Activated CD4-positive, alpha-beta T cell treated with anti-CD3 and anti-CD28 coated beads, Interleukin-10, Interleukin-2, amounts not matched to agents 100 ng/mL and 50 ng/mL, durations not matched to agents 16 hours and 8 hours (primary cell): ENCODE results near the gene LPAR2.
"Not testable (repeated sequence)": the region's sequence is repeated elsewhere in the genome, so short reads cannot be mapped to it uniquely, and the experiment has no call there.

Source experiments
- DNase-seq: peaks from one replicate; pipeline ENCODE4 v3.0.0-alpha.2; 2020

Gene LPAR2

DNA sequence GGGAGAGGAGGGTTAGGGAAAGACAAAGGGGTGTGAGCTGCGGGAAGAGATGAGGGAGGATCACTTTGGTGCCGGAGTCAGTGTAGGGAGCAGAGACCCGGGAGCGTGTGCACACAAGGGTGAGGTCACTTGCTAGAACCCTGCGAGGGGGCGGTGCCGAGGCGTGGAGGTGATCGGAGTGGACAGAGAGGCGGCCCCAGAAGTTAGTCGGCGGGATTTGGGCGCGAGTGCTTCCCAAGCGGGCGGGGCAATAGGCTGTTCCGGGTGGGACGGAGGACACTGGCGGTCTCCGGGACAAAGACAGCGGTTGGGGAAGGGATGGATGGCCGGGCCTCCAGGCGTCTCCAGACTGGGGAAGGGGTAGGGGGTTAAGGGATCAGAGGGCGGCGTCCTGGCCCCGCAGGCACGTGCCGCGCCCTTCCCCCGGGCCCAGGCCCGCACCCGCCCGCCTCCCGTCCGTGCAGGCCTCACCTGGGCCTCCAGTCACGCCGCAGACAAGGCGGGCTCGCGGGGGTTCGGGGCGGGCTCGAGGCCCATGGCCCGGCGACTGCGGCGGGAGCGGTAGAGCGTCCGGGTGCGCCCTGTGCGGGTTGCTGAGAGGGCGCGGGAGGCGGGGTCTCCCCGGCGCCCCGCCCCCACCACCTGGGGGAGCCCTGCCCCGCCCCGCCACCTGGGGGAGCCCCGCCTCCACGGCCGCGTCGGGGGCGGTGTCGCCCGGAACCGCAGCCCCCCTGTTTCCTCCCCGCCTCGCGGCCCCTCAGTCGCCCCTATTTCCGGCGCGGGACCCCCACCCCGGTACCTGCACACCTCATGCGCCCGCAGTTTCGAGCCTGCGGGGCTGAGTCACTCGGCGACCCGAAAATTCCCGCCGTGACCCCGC is at the start of gene LPAR2:
Gene LPAR2 (minus strand): TSS at position 600 of the 880 bp plus-strand sequence. CDS start 945 bp downstream, outside the sequence.
- DNase-seq, result peak; percentile 68

DNA sequence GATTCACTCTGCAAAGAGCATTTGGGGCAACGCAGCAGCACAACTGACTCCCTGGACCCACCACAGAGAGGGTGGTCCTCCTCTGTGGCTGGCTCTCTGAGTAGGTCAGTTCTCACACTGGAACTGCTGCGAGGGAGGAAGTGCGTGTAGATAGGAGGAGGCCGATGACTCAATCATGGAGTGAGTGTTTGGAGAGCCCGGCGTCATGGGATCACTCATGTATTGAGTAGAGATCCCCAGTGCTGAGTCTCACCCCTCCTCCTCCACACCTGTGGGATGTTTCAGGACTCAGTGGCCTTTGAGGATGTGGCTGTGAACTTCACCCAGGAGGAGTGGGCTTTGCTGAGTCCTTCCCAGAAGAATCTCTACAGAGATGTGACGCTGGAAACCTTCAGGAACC is 49.6 kb upstream of the LPAR2 start:
- no peak for DNase-seq

DNA sequence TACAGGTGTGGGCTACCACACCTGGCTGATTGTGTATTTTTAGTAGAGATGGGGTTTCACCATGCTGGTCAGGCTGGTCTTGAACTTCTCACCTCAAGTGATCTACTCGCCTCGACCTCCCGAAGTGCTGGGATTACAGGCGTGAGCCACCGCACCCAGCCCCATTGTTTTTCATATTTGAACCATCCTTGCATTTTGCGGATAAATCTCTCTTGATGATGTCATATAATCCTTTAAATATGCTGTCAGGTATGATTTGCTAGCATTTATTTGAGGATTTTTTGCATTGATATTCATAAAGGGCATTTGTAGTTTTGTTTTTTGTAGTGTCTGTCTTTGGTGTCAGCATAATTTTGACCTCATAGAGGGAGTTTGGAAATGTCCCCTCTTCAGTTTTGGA is 46.3 kb upstream of the LPAR2 start:
- DNase-seq, result no peak

DNA sequence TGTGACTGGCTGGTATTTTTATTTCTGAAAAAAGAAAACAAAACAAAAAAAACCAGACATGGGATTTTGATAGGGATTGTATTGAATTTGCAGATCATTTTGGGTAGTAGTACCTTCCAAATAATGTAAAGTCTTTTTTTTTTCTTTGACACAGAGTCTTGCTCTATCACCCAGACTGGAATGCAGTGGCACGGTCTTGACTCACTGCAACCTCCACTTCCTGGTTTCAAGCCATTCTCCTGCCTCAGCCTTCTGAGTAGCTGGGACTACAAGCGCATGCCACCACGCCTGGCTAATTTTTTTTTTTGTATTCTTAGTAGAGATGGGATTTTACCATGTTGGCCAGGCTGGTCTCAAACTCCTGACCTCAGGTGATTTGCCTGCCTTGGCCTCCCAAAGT is 44.8 kb upstream of the LPAR2 start:
- DNase-seq, result no peak

DNA sequence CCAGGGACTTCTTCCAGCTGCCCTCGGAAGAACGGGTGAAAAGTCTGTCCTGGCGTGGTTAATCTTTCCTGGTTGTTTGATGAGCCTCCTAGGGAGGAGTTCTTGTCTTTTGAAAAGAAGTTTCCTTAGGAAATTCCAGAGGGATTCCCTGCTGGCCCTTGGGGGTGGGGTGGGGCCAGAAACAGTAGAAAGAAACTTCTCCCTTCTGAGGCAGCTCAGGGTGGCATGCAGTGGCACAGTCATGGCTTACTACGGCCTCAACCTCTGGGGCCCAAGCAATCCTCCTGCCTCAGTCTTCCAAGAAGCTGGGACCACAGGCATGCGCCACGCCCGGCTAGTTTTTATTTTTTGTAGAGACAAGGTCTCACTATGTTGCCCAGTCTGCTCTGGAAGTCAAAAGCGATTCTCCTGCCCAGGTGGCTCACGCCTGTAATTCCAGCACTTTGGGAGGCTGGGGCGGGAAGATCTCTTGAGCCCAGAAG is 42.1 kb upstream of the LPAR2 start:
- DNase-seq, result no peak

DNA sequence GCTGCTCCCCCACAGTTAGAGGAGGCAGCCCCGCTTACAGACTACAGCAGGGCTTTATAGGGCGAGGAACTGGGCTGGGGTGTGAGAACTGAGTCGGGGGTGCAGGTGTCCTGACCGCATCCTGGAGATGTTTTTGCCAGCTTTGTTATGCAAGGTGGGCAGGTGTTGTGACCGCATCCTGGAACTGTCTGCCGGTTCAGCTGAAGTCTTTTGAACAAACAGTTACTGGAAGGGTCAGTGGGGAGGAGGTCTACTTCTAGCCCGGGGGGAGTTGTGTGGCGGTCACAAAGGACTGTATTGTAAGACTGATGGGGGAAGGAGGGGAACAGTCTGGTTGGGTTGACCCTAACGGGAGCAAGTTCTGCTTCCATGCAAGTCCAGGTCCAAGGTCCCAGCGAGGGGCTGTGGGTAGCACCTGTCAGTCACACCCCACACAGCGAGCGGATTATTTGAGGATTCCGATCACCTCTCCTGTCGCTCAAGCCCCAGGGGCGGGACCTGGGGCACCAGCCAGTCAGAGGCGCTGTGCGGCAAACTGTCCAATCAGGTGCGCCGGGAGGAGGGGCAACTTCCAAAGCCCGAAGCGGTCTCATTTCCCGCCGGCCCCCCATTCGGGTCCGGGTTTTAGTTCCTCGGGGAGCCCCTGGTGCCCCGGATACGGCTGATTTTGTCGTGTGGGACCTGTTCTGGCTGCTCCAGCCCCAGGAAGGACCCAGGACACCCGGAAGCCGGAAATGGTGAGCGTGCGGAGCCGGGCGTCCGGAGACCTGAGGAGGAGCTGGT is 40.4 kb upstream of the LPAR2 start, which contains the start of gene ZNF101:
Gene ZNF101 (plus strand): TSS at position 610 of the 783 bp plus-strand sequence. CDS start 125 bp downstream, at position 735.
- peak; percentile 99 for DNase-seq

DNA sequence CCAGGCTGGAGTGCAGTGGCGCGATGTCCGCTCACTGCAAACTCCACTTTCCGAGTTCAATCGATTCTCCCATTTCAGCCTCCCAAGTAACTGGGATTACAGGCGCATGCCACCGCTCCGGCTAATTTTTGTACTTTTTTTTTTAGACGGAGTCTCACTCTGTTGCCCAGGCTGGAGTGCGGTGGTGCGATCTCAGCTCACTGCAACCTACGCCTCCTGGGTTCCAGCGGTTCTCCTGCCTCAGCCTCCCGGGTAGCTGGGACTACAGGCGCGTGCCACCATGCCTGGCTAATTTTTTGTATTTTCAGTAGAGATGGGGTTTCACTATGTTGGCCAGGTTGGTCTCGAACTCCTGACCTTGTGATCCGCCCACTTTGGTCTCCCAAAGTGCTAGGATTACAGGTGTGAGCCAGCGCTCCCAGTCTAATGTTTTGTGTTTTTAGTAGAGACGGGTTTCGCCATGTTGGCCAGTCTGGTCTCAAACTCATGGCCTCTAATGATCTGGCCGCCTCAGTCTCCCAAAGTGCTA is 37.5 kb upstream of the LPAR2 start:
- DNase-seq, result not testable (repeated sequence)

DNA sequence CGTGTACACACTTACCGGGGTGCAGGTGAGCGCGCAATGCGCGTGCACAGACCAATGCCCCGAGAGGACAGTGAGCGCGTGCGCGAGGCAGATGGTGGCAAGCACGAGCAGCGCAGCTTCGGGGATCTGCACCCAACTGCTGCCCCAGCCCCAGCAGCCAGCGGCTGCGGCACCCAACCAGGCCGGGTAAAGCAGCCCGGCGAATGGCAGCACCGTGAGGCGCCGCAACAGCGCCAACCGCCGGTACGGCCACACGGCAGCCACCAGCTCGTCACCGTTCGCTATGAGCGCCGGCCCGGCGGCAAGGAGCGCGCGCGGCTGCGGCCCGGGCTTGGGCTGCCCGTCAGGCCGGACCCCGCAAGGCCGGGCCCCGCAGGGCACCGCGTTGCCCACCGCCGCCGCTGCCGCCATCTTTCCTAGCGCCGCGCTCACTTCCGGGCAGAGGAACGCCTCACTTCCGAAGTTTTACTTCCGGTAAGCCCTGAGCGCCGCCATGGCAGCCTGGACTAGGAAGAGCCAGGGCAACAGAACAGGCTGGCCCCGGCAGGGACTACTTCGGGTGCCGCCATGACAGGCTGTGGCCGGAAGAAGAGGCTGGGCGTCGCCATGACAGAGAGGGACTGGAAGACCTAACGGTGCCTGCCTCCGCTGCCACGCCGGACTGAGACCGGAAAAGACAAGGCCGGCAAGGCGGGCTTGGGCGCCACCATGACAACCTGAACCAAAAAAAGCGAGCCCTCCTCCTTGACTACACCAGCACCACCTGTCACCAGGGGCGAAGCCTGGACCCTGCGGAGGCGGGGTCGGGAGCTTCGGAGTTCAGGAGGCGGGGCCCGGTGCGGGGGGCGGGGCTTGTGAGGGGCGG is 35.5 kb upstream of the LPAR2 start, which contains the start of gene ATP13A1:
Gene ATP13A1 (minus strand): TSS at position 421 of the 865 bp plus-strand sequence. CDS start 10 bp downstream, at position 411.
- peak; percentile 98 for DNase-seq

DNA sequence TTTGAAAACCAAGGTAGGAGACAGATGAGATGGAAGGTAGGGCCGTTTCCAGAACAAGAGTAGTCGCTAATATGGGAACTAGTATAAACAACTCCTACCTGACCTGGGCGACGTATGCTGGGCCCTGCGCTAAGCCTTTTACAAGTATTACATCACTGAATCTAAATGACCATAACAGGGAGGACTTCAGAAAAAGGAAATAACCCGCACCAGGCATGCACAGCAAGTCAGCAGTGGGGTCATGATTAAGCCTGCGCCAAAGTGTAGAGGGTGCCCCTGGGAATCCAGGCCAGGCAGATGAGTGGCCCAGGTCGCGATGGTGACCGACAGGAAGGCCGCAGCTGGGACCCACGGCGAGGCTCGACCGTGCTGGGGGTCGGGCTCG is 34.8 kb upstream of the LPAR2 start:
- DNase-seq, result no peak

DNA sequence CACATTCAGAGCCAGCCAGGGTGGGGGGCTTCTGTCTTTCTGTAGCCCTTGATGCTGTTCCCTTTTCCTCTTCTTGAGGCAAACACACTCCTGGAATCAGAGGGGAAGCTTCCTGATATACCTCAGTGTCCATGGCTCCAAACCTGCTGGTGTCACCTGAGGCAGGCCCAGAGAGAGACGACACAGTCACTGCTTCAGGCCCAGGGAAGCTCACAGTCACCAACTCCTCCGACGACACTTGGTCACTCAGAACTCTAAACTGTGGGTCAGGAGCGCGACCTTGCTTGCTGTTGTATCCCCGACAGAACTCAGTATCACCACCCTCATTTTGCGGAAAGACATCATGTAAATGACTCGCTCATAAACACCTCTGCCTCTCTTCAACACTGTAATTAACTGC is 34.3 kb upstream of the LPAR2 start:
- DNase-seq, result no peak

DNA sequence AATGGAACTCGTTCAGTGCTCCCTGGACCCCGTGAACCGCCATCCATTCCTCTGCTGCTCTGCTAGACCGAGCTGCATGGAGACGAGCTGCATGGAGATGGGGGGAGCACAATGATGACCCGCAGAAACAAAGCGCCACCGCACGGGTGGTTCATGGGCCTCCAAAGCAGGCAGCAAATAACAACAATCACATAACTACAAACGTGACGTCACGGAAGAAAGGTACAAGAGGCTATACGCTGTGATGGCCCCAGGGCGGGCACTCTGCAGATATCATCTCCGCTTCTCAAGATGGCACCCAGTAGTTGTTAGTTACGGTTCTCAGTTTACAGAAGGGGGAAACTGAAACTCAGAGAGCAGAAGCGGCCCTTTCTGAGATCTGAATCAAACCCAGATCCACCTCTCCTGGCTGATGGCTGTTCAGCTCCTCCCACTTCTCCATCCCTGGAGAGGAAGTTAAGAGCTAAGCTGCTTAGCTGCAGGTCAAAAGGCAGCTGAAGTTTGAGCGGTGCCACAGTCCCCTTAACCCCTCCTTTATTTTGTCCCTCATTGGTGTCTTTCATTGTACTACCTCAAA is 33.7 kb upstream of the LPAR2 start:
- peak; percentile 87 for DNase-seq

DNA sequence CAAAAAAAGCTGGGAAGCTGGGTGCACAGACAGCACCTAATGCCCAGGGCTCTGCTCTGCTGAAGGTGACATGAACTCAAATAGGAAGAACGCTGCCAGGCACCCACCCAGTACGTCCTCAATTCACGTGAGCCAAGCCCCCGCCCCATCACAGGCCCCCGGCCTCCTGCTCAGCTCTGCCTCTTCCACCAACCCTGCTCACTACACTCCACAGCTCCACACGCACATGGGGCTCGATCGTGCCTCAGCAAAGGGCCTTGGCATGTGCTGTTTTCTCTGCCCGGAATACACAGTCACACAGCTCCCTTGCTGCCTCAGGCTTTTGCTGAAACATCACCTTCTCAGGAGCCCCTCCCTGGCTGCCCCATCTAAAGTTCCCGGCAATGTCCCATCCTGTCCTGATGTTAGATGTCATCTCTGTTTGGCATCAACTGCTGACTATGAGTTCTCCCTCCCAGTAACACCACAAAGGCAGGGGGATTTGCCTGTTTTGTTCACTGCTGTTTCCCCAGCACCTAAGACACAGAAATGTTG is 33.2 kb upstream of the LPAR2 start:
- DNase-seq, result no peak

DNA sequence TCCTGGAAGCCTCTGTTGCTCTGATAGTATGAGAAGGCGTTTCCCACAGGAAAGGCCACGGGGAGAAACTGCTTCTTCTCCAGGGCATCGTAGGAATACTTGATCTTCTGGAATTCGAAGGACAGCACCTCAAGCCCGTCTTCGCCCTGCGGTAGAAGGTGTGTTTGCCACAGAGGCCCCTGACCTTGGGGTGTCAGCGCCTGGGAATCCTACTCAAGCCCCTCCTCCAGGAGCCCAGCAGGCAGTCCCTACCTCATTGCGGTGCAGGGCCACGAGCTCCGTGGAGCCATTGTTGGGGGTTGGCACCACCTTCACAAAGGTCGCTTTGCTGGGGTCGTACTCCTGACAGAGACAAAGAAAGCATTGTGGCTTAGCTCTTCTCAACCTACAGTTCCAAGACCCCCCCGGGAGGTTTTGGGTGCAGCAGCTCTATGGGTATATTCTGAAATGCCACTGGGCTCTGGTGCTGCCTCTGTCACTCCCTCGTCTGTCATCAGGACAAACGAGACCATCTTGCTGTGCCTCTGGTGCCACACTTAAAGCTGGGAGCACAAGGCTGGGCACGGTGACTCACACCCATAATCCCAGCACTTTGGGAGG is 31.7 kb upstream of the LPAR2 start:
- no peak for DNase-seq

DNA sequence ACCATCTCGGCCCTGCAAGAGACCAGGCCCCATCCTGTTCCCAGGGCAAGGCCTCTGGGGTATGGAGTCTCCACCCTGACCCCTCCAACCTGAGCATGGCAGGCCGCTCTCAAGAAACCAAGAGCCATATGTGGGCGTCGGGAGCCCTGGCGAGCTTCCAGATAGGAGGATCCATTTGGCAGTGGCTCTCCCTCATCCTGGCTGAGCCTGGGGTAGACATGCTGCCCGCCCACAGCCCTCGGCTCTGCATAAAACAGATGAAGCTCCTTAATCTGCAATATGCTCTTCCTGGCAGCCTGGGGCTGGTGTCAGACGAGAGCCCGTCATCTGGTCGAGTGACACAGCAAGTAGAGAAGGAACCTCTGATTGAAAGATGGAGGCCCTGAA is 29.4 kb upstream of the LPAR2 start:
- no peak for DNase-seq

DNA sequence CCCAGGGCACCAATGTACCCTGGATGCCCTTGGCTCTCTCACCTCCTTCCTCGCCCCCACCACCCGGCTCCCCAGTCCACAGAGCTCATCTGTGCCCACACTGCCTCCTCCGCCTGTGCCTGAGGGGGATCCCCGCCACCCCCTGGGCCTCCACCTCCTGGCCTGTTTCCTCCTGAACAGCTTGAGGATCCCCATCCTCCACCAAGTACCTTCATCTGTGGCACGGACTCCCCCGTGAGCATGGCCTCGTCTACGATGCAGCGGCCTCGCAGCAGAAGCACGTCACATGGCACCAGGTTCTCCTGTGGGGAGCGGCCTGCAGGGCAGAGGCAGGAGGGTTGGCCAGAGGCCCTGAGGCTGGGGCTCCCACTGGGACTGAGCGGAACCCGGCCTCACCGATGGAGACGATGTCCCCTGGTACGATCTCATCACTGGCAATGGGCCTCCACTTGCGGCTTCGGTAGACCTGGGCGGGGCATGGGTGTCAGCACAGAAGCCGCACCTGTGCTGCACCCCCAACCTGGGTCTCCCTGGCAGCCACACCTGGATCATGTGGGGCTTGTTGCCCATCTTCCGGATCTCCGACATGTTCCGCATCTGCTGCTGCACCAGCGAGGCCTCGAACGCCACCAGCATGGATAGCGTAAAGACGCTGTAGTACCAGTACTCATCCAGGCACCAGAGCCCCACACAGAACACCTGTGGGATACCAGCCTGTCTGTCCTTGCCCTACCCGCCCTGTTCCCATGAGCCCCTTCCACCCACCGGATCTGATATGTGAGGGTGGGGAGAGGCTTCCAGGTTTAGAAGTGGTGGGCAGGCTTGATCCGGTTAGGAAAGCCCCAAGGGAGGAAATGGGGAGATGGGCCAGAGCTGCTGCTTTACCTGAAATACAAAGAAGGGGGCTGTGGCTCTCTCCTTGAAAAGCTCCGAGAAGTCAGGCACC is 28.7 kb upstream of the LPAR2 start:
- DNase-seq, result no peak

DNA sequence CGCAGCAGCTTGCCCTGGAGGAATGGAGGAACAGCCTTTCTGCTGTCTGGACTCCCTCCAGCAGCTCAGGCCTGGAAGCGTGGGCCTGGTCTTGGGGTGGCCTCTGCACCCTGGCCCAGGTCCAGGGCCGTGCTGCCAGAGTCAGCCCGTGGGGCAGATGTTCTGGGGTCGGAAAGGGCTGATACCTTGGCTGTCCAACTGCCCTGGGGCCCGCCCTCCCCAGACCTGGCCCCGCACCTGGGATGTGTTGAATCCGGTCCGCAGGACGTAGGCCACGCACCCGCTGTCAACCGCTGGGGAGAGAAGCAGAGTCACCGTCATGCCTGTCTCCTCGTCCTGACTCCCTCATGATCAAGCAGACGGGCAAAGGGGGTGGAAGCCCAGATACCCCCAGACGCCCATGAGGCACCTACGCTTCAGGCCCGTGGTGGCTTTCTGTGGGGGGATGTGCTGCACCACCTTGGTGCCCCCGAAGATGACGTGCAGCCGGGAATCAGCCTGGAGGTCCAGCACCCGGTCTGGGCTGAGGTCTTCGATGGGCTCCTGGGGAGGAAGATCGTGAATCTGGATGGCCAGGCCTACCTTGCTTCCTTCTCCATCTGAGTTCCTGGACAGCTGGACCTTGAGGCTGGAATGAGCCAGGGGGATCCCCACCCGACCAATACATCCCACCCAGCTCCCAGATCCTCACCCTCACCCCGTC is 27.8 kb upstream of the LPAR2 start:
- no peak for DNase-seq

DNA sequence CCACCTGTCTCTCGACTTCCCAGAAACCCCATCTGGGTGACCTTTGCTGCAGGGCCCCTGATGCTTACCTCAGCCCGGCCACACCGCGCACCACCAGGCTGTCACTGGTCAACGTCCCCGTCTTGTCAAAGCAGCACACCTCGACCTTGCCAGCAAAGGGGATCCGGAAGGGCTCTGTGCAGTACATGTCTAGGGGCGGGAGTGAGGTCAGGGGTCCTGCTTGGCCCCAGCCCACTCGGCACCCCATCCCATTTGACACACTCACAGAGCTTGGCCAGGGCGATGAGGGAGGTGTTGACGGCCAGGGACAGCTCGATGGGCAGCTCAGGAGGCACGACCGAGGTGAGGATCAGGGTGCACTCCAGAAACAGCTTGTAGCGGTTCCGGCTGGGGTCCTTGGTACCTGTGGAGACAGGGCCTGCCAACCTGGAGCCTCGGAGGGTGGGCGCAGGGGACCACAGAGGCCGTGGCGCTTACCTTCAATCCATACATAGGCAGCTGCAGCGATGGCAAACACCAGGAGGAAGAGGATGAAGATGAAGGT is 27.1 kb upstream of the LPAR2 start:
- DNase-seq, result no peak

DNA sequence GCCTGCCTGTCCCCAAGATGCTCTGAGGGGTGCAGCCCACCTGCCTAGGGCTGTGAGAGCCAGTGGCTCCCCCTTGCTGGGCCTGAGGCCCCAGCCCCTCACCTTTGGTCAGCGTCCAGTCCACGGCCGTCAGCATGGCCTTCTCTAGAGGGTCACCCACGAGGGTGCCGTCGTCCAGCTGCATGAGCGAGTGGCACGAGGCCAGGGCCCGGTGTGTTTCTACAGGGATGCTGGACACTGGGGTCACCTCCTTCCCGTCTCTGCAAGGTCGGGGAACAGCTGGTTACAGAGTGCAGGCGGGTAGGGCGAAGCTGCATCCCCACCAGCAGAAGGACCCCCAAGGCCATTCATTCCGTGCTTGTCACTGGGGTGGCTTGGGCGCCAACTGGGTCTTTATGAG is 26.4 kb upstream of the LPAR2 start:
- DNase-seq, result no peak

DNA sequence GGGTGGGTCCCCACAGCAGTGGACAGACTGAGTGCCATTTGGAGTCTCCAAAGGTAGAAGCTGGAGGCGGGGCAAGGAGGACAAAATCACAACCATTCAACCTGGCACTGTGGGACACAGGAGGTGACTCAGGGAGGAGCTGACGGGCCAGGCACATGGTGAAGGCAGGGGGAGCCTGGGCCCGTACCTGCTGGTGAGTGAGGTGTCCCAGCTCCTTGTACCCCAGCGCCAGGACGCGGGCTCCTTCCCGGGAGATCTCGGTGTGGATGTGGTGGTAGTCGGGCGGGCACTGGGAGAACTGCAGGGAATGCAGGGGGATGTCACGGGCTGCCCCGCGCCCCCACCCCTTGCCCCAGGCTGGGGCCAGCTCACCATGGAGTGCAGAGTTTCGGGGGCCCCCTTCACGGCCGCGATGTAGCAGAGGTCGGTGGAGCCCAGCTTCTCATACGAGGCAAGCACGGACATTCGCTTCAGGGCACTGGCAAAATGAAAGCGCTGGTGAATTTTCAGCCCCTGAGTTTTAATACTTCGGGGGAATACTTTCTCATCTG is 25.7 kb upstream of the LPAR2 start:
- no peak for DNase-seq
